ENCODE data around the gene TMEM63C.

Gene TMEM63C

GRCh38 chr14:77214216-77214615, 32.6 kb downstream of the TMEM63C start:
- Histone ChIP-seq H3K4me1 (ENCODE audit: control insufficient read depth in 1 of 2, insufficient read depth in 2 of 2, low read length in 2 of 2) (no peaks in the 10 kb centered on the region), H3K27me3 (ENCODE audit: low read depth, low read length) (no peaks in the 10 kb centered on the region), H3K4me3 (ENCODE audit: low read depth in 1 of 2, low read length in 2 of 2) (no peak overlapping the region), H3K36me3 (ENCODE audit: control insufficient read depth in 1 of 2, insufficient read depth in 2 of 2, low read length in 2 of 2) (no peaks in the 10 kb centered on the region), H3K9me3 (ENCODE audit: control insufficient read depth in 1 of 2, low read length in 2 of 2) (no peaks in the 10 kb centered on the region), H3K27ac (ENCODE audit: low read length) (no peak overlapping the region)

GRCh38 chr14:77217551-77217950, 36.0 kb downstream of the TMEM63C start:
- H3K27me3 ChIP-seq (ENCODE audit: low read depth, low read length): no peaks in the 10 kb centered on the region
- H3K4me3 ChIP-seq (ENCODE audit: low read depth in 1 of 2, low read length in 2 of 2): no peak overlapping the region
- H3K4me1 ChIP-seq (ENCODE audit: control insufficient read depth in 1 of 2, insufficient read depth in 2 of 2, low read length in 2 of 2): no peaks in the 10 kb centered on the region
- no peaks in the 10 kb centered on the region for H3K9me3 ChIP-seq (ENCODE audit: control insufficient read depth in 1 of 2, low read length in 2 of 2)
- no peak overlapping the region for H3K27ac ChIP-seq (ENCODE audit: low read length)
- H3K36me3 ChIP-seq (ENCODE audit: control insufficient read depth in 1 of 2, insufficient read depth in 2 of 2, low read length in 2 of 2): no peaks in the 10 kb centered on the region

GRCh38 chr14:77219591-77219990, 38.0 kb downstream of the TMEM63C start:
- Histone ChIP-seq H3K4me3 (ENCODE audit: low read depth in 1 of 2, low read length in 2 of 2) (no peak overlapping the region), H3K36me3 (ENCODE audit: control insufficient read depth in 1 of 2, insufficient read depth in 2 of 2, low read length in 2 of 2) (no peaks in the 10 kb centered on the region), H3K27ac (ENCODE audit: low read length) (no peak overlapping the region), H3K9me3 (ENCODE audit: control insufficient read depth in 1 of 2, low read length in 2 of 2) (no peaks in the 10 kb centered on the region), H3K4me1 (ENCODE audit: control insufficient read depth in 1 of 2, insufficient read depth in 2 of 2, low read length in 2 of 2) (no peaks in the 10 kb centered on the region), H3K27me3 (ENCODE audit: low read depth, low read length) (no peaks in the 10 kb centered on the region)

- no peak overlapping the region for H3K27ac ChIP-seq (ENCODE audit: low read length)
- H3K4me3 ChIP-seq (ENCODE audit: low read depth in 1 of 2, low read length in 2 of 2): no peak overlapping the region
- no peaks in the 10 kb centered on the region for H3K36me3 ChIP-seq (ENCODE audit: control insufficient read depth in 1 of 2, insufficient read depth in 2 of 2, low read length in 2 of 2)
- no peaks in the 10 kb centered on the region for H3K4me1 ChIP-seq (ENCODE audit: control insufficient read depth in 1 of 2, insufficient read depth in 2 of 2, low read length in 2 of 2)
- no peaks in the 10 kb centered on the region for H3K9me3 ChIP-seq (ENCODE audit: control insufficient read depth in 1 of 2, low read length in 2 of 2)
- H3K27me3 ChIP-seq (ENCODE audit: low read depth, low read length): no peaks in the 10 kb centered on the region
Measured at GRCh38 chr14:77220246-77221017, 38.8 kb downstream of the TMEM63C start.

- Histone ChIP-seq H3K27ac (ENCODE audit: low read length) (no peak overlapping the region), H3K4me1 (ENCODE audit: control insufficient read depth in 1 of 2, insufficient read depth in 2 of 2, low read length in 2 of 2) (no peaks in the 10 kb centered on the region), H3K27me3 (ENCODE audit: low read depth, low read length) (no peaks in the 10 kb centered on the region), H3K9me3 (ENCODE audit: control insufficient read depth in 1 of 2, low read length in 2 of 2) (no peaks in the 10 kb centered on the region), H3K4me3 (ENCODE audit: low read depth in 1 of 2, low read length in 2 of 2) (no peak overlapping the region), H3K36me3 (ENCODE audit: control insufficient read depth in 1 of 2, insufficient read depth in 2 of 2, low read length in 2 of 2) (no peaks in the 10 kb centered on the region)
Measured at GRCh38 chr14:77221241-77221871, 39.8 kb downstream of the TMEM63C start.

GRCh38 chr14:77222546-77223225, 41.1 kb downstream of the TMEM63C start:
- H3K36me3 ChIP-seq (ENCODE audit: control insufficient read depth in 1 of 2, insufficient read depth in 2 of 2, low read length in 2 of 2): no peaks in the 10 kb centered on the region
- H3K27me3 ChIP-seq (ENCODE audit: low read depth, low read length): no peaks in the 10 kb centered on the region
- no peaks in the 10 kb centered on the region for H3K9me3 ChIP-seq (ENCODE audit: control insufficient read depth in 1 of 2, low read length in 2 of 2)
- no peak overlapping the region for H3K4me3 ChIP-seq (ENCODE audit: low read depth in 1 of 2, low read length in 2 of 2)
- no peak overlapping the region for H3K27ac ChIP-seq (ENCODE audit: low read length)
- no peaks in the 10 kb centered on the region for H3K4me1 ChIP-seq (ENCODE audit: control insufficient read depth in 1 of 2, insufficient read depth in 2 of 2, low read length in 2 of 2)

- H3K27me3 ChIP-seq (ENCODE audit: low read depth, low read length): no peaks in the 10 kb centered on the region
- no peaks in the 10 kb centered on the region for H3K4me1 ChIP-seq (ENCODE audit: control insufficient read depth in 1 of 2, insufficient read depth in 2 of 2, low read length in 2 of 2)
- H3K9me3 ChIP-seq (ENCODE audit: control insufficient read depth in 1 of 2, low read length in 2 of 2): no peaks in the 10 kb centered on the region
- H3K27ac ChIP-seq (ENCODE audit: low read length): no peak overlapping the region
- no peaks in the 10 kb centered on the region for H3K36me3 ChIP-seq (ENCODE audit: control insufficient read depth in 1 of 2, insufficient read depth in 2 of 2, low read length in 2 of 2)
- H3K4me3 ChIP-seq (ENCODE audit: low read depth in 1 of 2, low read length in 2 of 2): no peak overlapping the region
Measured at GRCh38 chr14:77224212-77224611, 42.6 kb downstream of the TMEM63C start.

GRCh38 chr14:77225254-77225653, 43.7 kb downstream of the TMEM63C start:
- Histone ChIP-seq H3K9me3 (ENCODE audit: control insufficient read depth in 1 of 2, low read length in 2 of 2) (no peaks in the 10 kb centered on the region), H3K36me3 (ENCODE audit: control insufficient read depth in 1 of 2, insufficient read depth in 2 of 2, low read length in 2 of 2) (no peaks in the 10 kb centered on the region), H3K27me3 (ENCODE audit: low read depth, low read length) (no peaks in the 10 kb centered on the region), H3K4me1 (ENCODE audit: control insufficient read depth in 1 of 2, insufficient read depth in 2 of 2, low read length in 2 of 2) (no peaks in the 10 kb centered on the region), H3K4me3 (ENCODE audit: low read depth in 1 of 2, low read length in 2 of 2) (no peak overlapping the region), H3K27ac (ENCODE audit: low read length) (no peak overlapping the region)

- no peak overlapping the region for H3K27ac ChIP-seq (ENCODE audit: low read length)
Measured at GRCh38 chr14:77225892-77226557, 44.4 kb downstream of the TMEM63C start.

GRCh38 chr14:77228056-77228455, 46.5 kb downstream of the TMEM63C start:
- no peaks in the 10 kb centered on the region for H3K36me3 ChIP-seq (ENCODE audit: control insufficient read depth in 1 of 2, insufficient read depth in 2 of 2, low read length in 2 of 2)
- H3K4me3 ChIP-seq (ENCODE audit: low read depth in 1 of 2, low read length in 2 of 2): no peak overlapping the region
- peaks cover 0 to 4% of the 10 kb centered on the region in 2 donors for H3K9me3 ChIP-seq (ENCODE audit: control insufficient read depth in 1 of 2, low read length in 2 of 2)
- H3K27ac ChIP-seq (ENCODE audit: low read length): no peak overlapping the region
- no peaks in the 10 kb centered on the region for H3K4me1 ChIP-seq (ENCODE audit: control insufficient read depth in 1 of 2, insufficient read depth in 2 of 2, low read length in 2 of 2)
- H3K27me3 ChIP-seq (ENCODE audit: low read depth, low read length): no peaks in the 10 kb centered on the region

More at GRCh38 chr14:77225892-77226557, 44.4 kb downstream of the TMEM63C start:
- H3K36me3 ChIP-seq (ENCODE audit: control insufficient read depth in 1 of 2, insufficient read depth in 2 of 2, low read length in 2 of 2): no peaks in the 10 kb centered on the region
- no peaks in the 10 kb centered on the region for H3K27me3 ChIP-seq (ENCODE audit: low read depth, low read length)
- H3K9me3 ChIP-seq (ENCODE audit: control insufficient read depth in 1 of 2, low read length in 2 of 2): peaks cover 0 to 4% of the 10 kb centered on the region in 2 donors
- no peaks in the 10 kb centered on the region for H3K4me1 ChIP-seq (ENCODE audit: control insufficient read depth in 1 of 2, insufficient read depth in 2 of 2, low read length in 2 of 2)
- H3K4me3 ChIP-seq (ENCODE audit: low read depth in 1 of 2, low read length in 2 of 2): no peak overlapping the region

- peaks cover 0 to 4% of the 10 kb centered on the region in 2 donors for H3K9me3 ChIP-seq (ENCODE audit: control insufficient read depth in 1 of 2, low read length in 2 of 2)
- no peak overlapping the region for H3K27ac ChIP-seq (ENCODE audit: low read length)
- H3K4me3 ChIP-seq (ENCODE audit: low read depth in 1 of 2, low read length in 2 of 2): no peak overlapping the region
- H3K4me1 ChIP-seq (ENCODE audit: control insufficient read depth in 1 of 2, insufficient read depth in 2 of 2, low read length in 2 of 2): no peaks in the 10 kb centered on the region
- no peaks in the 10 kb centered on the region for H3K27me3 ChIP-seq (ENCODE audit: low read depth, low read length)
- H3K36me3 ChIP-seq (ENCODE audit: control insufficient read depth in 1 of 2, insufficient read depth in 2 of 2, low read length in 2 of 2): no peaks in the 10 kb centered on the region
Measured at GRCh38 chr14:77230914-77231313, 49.3 kb downstream of the TMEM63C start.

Data from muscle layer of duodenum (tissue), 2 donors.